Vagina (tissue), 2 donors: ENCODE data around the gene CFAP53.

Experiments used
- CTCF ChIP-seq, 3 experiments: fragments of 450-650 bp in 2 of 3; fragments of 200-600 bp in 1 of 3; sonication (generic) in 1 of 3; IDR thresholded peaks; one replicate each; pipeline ENCODE4 v1.5.1; 2017 to 2019; ENCODE audit warnings: antibody characterized with exemption in 3 of 3, mild to moderate bottlenecking in 2 of 3, moderate library complexity in 2 of 3
- POLR2A ChIP-seq, 2 donors: fragments of 450-650 bp; IDR thresholded peaks; one replicate each; pipeline ENCODE4 v1.6.1; 2017; ENCODE audit warnings: antibody characterized with exemption in 2 of 2, mild to moderate bottlenecking in 2 of 2, moderate library complexity in 2 of 2

- TF ChIP-seq POLR2A (IDR thresholded peaks at IDR 0.05) (no peak), CTCF (IDR thresholded peaks at IDR 0.05) (no peak)
Observed at GRCh38 chr18:50273203-50274043, 7.1 kb upstream of the CFAP53 start.
